Measurements from ENCODE around the gene ASGR1.
"Not testable (repeated sequence)": the region's sequence is repeated elsewhere in the genome, so short reads cannot be mapped to it uniquely, and the experiment has no call there.

The ASGR1 gene

DNA sequence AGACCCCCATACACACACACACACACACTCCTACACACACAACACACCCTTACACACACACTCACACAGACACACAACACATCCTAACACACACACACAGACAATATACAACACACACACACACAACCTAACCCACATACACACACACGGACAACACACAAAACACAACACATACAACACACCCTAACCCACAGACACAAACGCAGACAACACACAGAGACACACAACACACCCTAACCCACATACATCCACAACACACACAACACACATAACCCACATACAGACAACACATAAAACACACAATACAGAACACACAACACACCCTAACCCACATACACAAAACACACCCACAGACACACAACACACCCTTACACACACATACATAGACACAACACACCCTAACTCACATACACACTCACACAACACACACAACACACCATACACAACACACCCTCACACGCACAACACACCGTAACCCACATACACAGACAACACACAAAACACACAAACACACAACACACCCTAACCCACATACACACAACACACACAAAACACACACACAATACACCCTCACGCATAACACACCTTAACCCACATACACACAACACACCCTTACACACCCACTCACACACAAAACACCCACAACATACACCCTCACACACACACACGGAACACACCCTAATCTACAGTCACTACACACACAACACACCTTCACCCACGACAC lies 4.4 kb downstream of the ASGR1 start:
- DNase-seq = no peak
- Histone ChIP-seq H3K27ac (no peak overlapping the region), H3K27me3 (ENCODE audit: insufficient read depth, low read depth, severe bottlenecking) (no peaks in the 10 kb centered on the region), H3K9me3 (ENCODE audit: severe bottlenecking) (no peaks in the 10 kb centered on the region), H3K4me3 (ENCODE audit: low read depth, low read length) (no peak overlapping the region), H3K36me3 (peaks cover 3% of the 10 kb centered on the region)
- TF ChIP-seq CTCF (IDR thresholded peaks at IDR 0.05; ENCODE audit: low read depth, low read length) = no peak

DNA sequence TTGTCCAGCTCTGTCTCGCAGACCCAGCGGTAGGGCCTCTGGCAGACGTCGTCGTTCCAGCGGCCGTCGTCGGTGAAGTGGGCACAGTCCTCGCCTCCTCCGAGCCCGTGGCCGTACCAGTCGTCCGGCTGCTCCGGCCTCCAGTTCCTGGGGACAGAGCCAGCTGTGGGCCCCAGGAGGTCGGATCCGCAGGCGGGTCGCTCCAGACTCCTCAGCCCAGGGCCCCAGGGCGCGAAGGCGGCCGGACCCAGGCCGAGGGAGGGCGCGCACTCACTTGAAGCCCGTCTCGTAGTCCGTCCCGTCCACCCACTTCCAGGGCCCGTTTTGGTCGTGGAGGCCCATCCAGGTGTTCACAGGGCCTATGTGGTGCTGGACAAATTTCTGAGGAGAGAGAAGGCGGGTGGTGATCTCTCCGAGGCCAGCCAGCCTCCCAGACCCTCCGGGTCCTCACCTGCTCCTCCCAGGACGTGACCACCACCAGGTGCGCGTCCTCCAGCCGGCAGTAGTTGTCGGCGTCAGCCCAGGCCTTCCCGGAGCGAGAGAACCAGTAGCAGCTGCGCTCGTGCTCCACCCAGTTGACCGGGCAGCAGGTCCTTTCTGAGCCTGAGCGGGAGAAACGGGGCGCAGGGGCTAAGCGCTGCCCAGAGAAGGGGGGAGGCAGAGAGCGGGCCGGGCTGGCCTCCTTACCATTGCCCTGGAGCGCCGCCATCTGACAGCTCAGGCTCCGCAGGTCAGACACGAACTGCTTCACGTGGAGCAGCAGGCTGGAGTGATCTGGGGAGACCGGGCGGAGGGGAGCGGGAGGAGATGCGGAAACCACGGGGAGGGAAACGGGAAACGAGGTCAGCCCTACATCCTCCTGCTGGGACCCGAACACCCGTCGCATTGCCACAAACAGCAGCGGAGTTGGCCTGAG lies 5.2 kb downstream of the ASGR1 start:
- DNase-seq = no peak
- Histone ChIP-seq H3K27me3 (ENCODE audit: insufficient read depth, low read depth, severe bottlenecking) (no peaks in the 10 kb centered on the region), H3K4me3 (ENCODE audit: low read depth, low read length) (no peak overlapping the region), H3K27ac (no peak overlapping the region), H3K9me3 (ENCODE audit: severe bottlenecking) (no peaks in the 10 kb centered on the region), H3K36me3 (peaks cover 3% of the 10 kb centered on the region)
- no peak for TF ChIP-seq CTCF (IDR thresholded peaks at IDR 0.05; ENCODE audit: low read depth, low read length)

- not testable (repeated sequence) for H3K27me3 ChIP-seq (ENCODE audit: insufficient read depth, low read depth, severe bottlenecking)
Observed at GRCh38 chr17:7172522-7173191, 6.5 kb downstream of the ASGR1 start.

DNA sequence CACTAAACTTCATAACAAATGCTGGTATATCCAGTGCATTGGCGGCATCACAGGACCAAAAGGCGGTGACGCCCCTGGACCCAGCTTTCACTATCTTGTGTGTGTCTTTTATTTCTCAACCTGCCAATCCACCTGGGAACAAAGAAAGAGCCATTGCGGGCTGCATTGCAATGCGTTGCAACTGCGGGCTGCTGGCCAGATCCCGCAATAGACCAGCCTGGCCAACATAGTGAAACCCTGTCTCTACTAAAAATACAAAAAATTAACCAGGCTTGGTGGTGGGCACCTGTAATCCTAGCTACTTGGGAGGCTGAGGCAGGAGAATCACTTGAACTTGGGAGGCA lies 9.6 kb downstream of the ASGR1 start:
- not testable (repeated sequence) for H3K4me3 ChIP-seq (ENCODE audit: low read depth, low read length); H3K27ac ChIP-seq; DNase-seq; H3K9me3 ChIP-seq (ENCODE audit: severe bottlenecking); H3K36me3 ChIP-seq; H3K27me3 ChIP-seq (ENCODE audit: insufficient read depth, low read depth, severe bottlenecking)

More at GRCh38 chr17:7172522-7173191, 6.5 kb downstream of the ASGR1 start:
- not testable (repeated sequence) for DNase-seq; H3K4me3 ChIP-seq (ENCODE audit: low read depth, low read length); H3K9me3 ChIP-seq (ENCODE audit: severe bottlenecking); H3K27ac ChIP-seq; H3K36me3 ChIP-seq

GRCh38 chr17:7168841-7169564 lies 10.2 kb downstream of the ASGR1 start:
- H3K36me3 ChIP-seq; H3K4me3 ChIP-seq (ENCODE audit: low read depth, low read length); H3K27me3 ChIP-seq (ENCODE audit: insufficient read depth, low read depth, severe bottlenecking); DNase-seq; H3K9me3 ChIP-seq (ENCODE audit: severe bottlenecking); H3K27ac ChIP-seq: not testable (repeated sequence)

DNA sequence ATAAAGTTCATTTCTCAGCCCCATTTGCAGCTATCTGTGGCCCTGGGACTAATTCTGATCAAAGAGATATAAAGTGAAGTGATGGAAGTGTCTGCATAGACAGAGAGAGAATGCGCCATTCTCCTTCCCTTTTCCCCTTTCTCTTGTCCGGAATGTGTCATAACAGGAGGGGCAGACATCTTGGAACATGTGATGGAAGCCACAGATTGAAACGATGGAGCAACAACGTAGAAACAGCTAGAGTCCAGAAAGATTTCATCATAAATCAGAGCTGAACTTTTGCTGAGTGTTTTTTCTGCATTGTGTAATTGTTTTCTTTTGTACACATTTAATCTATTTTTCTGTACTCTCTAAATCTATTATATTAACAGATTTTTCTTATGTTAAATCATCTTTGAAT lies 11.3 kb downstream of the ASGR1 start:
- TF ChIP-seq CTCF (IDR thresholded peaks at IDR 0.05; ENCODE audit: low read depth, low read length) = no peak
- no peak for DNase-seq
- no peak overlapping the region for H3K27ac ChIP-seq
- H3K27me3 ChIP-seq (ENCODE audit: insufficient read depth, low read depth, severe bottlenecking) = no peaks in the 10 kb centered on the region
- H3K36me3 ChIP-seq = peaks cover 5% of the 10 kb centered on the region
- H3K9me3 ChIP-seq (ENCODE audit: severe bottlenecking) = no peaks in the 10 kb centered on the region
- H3K4me3 ChIP-seq (ENCODE audit: low read depth, low read length) = no peak overlapping the region

DNA sequence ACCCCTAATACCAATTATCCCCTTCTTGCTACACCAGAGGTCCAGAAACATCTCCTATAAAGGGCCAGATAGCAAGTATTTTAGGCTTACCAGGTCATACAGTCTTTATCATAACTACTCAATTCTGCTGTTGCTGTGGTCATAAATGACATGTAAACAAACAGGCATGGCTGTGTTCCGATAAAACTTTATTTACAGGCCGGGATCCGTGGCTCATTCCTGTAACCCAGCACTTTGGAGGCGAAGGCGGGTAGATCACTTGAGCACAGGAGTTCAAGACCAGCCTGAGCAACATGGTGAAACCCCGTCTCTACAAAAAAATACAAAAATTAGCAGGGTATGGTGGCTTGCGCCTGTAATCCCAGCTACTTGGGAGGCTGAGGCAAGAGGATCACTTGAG lies 12.3 kb downstream of the ASGR1 start:
- Histone ChIP-seq H3K9me3 (ENCODE audit: severe bottlenecking) (no peaks in the 10 kb centered on the region), H3K27me3 (ENCODE audit: insufficient read depth, low read depth, severe bottlenecking) (no peaks in the 10 kb centered on the region), H3K27ac (no peak overlapping the region), H3K36me3 (peaks cover 3% of the 10 kb centered on the region), H3K4me3 (ENCODE audit: low read depth, low read length) (no peak overlapping the region)
- no peak for DNase-seq
- no peak for TF ChIP-seq CTCF (IDR thresholded peaks at IDR 0.05; ENCODE audit: low read depth, low read length)

- not testable (repeated sequence) for H3K27me3 ChIP-seq (ENCODE audit: insufficient read depth, low read depth, severe bottlenecking); H3K4me3 ChIP-seq (ENCODE audit: low read depth, low read length); H3K27ac ChIP-seq; H3K9me3 ChIP-seq (ENCODE audit: severe bottlenecking); DNase-seq; H3K36me3 ChIP-seq
Observed at GRCh38 chr17:7159571-7159970, 19.6 kb downstream of the ASGR1 start.

- H3K9me3 ChIP-seq (ENCODE audit: severe bottlenecking); H3K27ac ChIP-seq; H3K4me3 ChIP-seq (ENCODE audit: low read depth, low read length); H3K36me3 ChIP-seq; H3K27me3 ChIP-seq (ENCODE audit: insufficient read depth, low read depth, severe bottlenecking); DNase-seq: not testable (repeated sequence)
Observed at GRCh38 chr17:7158424-7158823, 20.7 kb downstream of the ASGR1 start.

All from WERI-Rb-1 (cell line).